HG03457 (cell line): ENCODE measurements around the gene SMCR8.
"Not testable (repeated sequence)": the region's sequence is repeated elsewhere in the genome, so short reads cannot be mapped to it uniquely, and the experiment has no call there.

Source experiments
- ATAC-seq: cut with Tn5 transposase; IDR thresholded peaks from one replicate; pipeline ENCODE4 v1.9.1; 2021; ENCODE audit warnings: moderate number of reproducible peaks; ENCODE audit not compliant: unreplicated experiment

SMCR8 gene

GRCh38 chr17:18318117-18318516 lies 3.0 kb downstream of the SMCR8 start:
- no peak for ATAC-seq

- ATAC-seq = no peak
Observed at GRCh38 chr17:18318771-18319450, 3.8 kb downstream of the SMCR8 start.

- no peak for ATAC-seq
Observed at GRCh38 chr17:18319604-18320256, 4.6 kb downstream of the SMCR8 start.

GRCh38 chr17:18320301-18320700 lies 5.2 kb downstream of the SMCR8 start:
- ATAC-seq = no peak

- ATAC-seq = no peak
Observed at GRCh38 chr17:18321309-18321708, 6.2 kb downstream of the SMCR8 start.

- ATAC-seq = no peak
Observed at GRCh38 chr17:18322522-18322921, 7.4 kb downstream of the SMCR8 start.

- ATAC-seq = no peak
Observed at GRCh38 chr17:18323007-18323406, 7.9 kb downstream of the SMCR8 start.

GRCh38 chr17:18323507-18324139 lies 8.5 kb downstream of the SMCR8 start:
- ATAC-seq = no peak

- no peak for ATAC-seq
Observed at GRCh38 chr17:18324140-18325050, 9.3 kb downstream of the SMCR8 start.

- ATAC-seq = no peak
Observed at GRCh38 chr17:18326039-18326438, 10.9 kb downstream of the SMCR8 start.

- ATAC-seq = no peak
Observed at GRCh38 chr17:18326572-18326971, 11.5 kb downstream of the SMCR8 start.

GRCh38 chr17:18327093-18327492 lies 12.0 kb downstream of the SMCR8 start:
- ATAC-seq = no peak

GRCh38 chr17:18327556-18327955 lies 12.5 kb downstream of the SMCR8 start:
- ATAC-seq = no peak

GRCh38 chr17:18328643-18329204 lies 13.6 kb downstream of the SMCR8 start:
- ATAC-seq = no peak

- no peak for ATAC-seq
Observed at GRCh38 chr17:18331879-18332278, 16.8 kb downstream of the SMCR8 start.

GRCh38 chr17:18332909-18333489 lies 17.9 kb downstream of the SMCR8 start:
- no peak for ATAC-seq

GRCh38 chr17:18338158-18338557 lies 23.1 kb downstream of the SMCR8 start:
- ATAC-seq = not testable (repeated sequence)

GRCh38 chr17:18339933-18340332 lies 24.8 kb downstream of the SMCR8 start:
- no peak for ATAC-seq

- ATAC-seq = no peak
Observed at GRCh38 chr17:18344021-18344420, 28.9 kb downstream of the SMCR8 start.

- ATAC-seq = no peak
Observed at GRCh38 chr17:18353541-18353940, 38.4 kb downstream of the SMCR8 start.
